ENCODE measurements around the gene BCL6B.
"Not testable (repeated sequence)": the region's sequence is repeated elsewhere in the genome, so short reads cannot be mapped to it uniquely, and the experiment has no call there.

GRCh38 chr17:7046725-7047397 lies 24.0 kb downstream of the BCL6B start:
- TF ChIP-seq CTCF (IDR thresholded peaks at IDR 0.05; ENCODE audit: insufficient read depth, low read depth, low read length); EZH2 (IDR thresholded peaks at IDR 0.05; ENCODE audit: insufficient read depth, low read length): not testable (repeated sequence)

All from astrocyte (in vitro differentiated cells and primary cell).